ENCODE measurements around the gene MAPK4. TPM values are rescaled to one million over a fixed set of nuclear protein-coding genes. Genes with fewer than 3 reads are reported as not detected.

MAPK4 gene
- total RNA-seq, 1 donor from 2014 or later = 7.0 TPM

DNA sequence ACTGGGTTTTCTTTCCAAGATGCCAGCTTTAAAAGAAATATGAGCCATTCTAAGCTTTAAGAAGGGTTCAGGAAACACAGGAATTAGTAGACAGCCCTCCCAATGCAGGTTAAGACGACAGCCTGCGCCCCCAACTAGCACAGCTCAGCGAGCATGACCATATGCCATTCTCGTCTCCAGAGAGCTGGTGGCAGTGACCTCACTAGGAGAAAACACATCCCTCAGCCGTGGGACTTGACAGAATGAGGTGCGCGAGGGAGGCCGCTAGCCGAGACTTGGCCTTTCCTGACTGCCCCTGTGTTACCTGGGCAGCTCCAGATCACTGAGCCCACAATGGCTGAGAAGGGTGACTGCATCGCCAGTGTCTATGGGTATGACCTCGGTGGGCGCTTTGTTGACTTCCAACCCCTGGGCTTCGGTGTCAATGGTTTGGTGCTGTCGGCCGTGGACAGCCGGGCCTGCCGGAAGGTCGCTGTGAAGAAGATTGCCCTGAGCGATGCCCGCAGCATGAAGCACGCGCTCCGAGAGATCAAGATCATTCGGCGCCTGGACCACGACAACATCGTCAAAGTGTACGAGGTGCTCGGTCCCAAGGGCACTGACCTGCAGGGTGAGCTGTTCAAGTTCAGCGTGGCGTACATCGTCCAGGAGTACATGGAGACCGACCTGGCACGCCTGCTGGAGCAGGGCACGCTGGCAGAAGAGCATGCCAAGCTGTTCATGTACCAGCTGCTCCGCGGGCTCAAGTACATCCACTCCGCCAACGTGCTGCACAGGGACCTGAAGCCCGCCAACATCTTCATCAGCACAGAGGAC is 103.9 kb downstream of the MAPK4 start:
- no peaks in the 10 kb centered on the region for H3K9me3 ChIP-seq
- ATAC-seq (no peak), DNase-seq (no peak)
- H3K4me1 ChIP-seq = no peaks in the 10 kb centered on the region
- no peak overlapping the region for H3K4me3 ChIP-seq
- TF ChIP-seq, protein P1, sequence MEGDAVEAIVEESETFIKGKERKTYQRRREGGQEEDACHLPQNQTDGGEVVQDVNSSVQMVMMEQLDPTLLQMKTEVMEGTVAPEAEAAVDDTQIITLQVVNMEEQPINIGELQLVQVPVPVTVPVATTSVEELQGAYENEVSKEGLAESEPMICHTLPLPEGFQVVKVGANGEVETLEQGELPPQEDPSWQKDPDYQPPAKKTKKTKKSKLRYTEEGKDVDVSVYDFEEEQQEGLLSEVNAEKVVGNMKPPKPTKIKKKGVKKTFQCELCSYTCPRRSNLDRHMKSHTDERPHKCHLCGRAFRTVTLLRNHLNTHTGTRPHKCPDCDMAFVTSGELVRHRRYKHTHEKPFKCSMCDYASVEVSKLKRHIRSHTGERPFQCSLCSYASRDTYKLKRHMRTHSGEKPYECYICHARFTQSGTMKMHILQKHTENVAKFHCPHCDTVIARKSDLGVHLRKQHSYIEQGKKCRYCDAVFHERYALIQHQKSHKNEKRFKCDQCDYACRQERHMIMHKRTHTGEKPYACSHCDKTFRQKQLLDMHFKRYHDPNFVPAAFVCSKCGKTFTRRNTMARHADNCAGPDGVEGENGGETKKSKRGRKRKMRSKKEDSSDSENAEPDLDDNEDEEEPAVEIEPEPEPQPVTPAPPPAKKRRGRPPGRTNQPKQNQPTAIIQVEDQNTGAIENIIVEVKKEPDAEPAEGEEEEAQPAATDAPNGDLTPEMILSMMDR (IDR thresholded peaks at IDR 0.05) = no peak
- intact Hi-C loops (cut with DNase I) = no loop called here
- H3K36me3 ChIP-seq = no peaks in the 10 kb centered on the region
- no peak overlapping the region for H3K27ac ChIP-seq
- no peaks in the 10 kb centered on the region for H3K27me3 ChIP-seq

DNA sequence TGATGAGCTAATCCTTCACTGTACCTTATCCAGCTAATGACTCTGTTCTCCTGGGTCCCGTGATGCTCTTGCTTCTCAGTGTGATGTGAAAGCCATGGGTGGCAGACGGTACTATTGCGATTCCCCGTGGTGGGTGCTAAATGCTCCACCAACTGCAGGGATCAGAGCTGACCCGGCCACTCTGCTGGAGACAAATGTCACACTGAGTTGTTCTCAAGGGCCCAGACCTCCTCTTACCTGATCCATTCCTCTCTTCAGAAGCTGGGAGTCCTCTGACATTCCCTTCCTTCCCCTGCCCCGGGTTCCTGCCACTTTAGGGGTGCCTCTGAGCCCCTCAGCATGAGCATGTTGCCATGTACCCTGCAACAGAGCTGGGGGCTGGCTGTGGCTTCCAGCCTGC is 105.1 kb downstream of the MAPK4 start:
- Histone ChIP-seq H3K9me3 (no peaks in the 10 kb centered on the region), H3K27ac (no peak overlapping the region), H3K27me3 (no peaks in the 10 kb centered on the region), H3K36me3 (no peaks in the 10 kb centered on the region), H3K4me3 (no peak overlapping the region), H3K4me1 (no peaks in the 10 kb centered on the region)
- DNase-seq (no peak), ATAC-seq (no peak)
- TF ChIP-seq, protein P1 (IDR thresholded peaks at IDR 0.05) = no peak
- intact Hi-C loops (cut with DNase I) = no loop called here

DNA sequence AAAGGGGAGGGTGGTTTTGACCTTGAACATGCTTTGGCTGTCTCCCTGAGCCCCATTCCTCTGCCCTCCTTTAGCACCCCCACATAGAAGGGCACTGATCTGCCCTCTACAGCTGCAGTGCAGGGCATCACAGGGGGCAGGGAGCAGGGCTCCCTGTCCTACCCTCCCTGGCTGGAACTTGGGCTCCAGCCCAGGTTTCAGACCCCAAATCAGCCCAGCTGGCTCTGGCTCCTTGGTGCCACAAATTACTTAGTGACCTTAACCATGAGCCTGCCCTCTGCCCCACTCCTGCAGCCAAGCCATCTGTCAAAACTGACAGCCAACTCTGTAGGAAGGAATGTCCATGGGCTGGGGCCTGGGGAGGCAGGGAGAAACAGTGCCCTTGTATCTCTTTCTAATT is 105.6 kb downstream of the MAPK4 start:
- no peaks in the 10 kb centered on the region for H3K27me3 ChIP-seq
- H3K9me3 ChIP-seq = no peaks in the 10 kb centered on the region
- intact Hi-C loops (cut with DNase I) = no loop called here
- no peak overlapping the region for H3K4me3 ChIP-seq
- H3K4me1 ChIP-seq = no peaks in the 10 kb centered on the region
- TF ChIP-seq, protein P1 (IDR thresholded peaks at IDR 0.05) = no peak
- ATAC-seq (no peak), DNase-seq (no peak)
- H3K36me3 ChIP-seq = no peaks in the 10 kb centered on the region
- no peak overlapping the region for H3K27ac ChIP-seq

DNA sequence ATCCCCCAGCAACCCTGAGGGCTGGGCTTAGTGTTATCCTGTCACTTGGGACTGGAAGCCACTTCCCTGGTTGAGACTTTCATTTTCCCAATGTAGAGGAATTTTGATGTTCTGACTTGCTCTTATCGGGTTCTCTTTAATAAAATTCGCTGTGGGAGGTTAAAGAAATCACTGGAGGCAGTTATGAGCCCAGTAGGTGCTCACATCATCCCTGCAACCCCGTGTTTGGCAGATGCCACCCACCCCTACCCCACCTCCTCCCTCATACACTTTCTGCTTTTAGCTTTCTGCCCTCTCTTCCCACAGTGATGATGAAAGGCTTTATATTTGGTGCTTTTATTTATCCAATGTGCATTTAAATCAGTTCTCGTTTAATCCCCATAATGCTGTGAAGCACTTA is 106.6 kb downstream of the MAPK4 start:
- Histone ChIP-seq H3K27me3 (no peaks in the 10 kb centered on the region), H3K27ac (no peak overlapping the region), H3K36me3 (no peaks in the 10 kb centered on the region), H3K4me3 (no peak overlapping the region), H3K9me3 (no peaks in the 10 kb centered on the region), H3K4me1 (no peaks in the 10 kb centered on the region)
- ATAC-seq = no peak
- intact Hi-C loops (cut with DNase I) = no loop called here
- TF ChIP-seq, protein P1 (IDR thresholded peaks at IDR 0.05) = no peak
- DNase-seq = no peak

DNA sequence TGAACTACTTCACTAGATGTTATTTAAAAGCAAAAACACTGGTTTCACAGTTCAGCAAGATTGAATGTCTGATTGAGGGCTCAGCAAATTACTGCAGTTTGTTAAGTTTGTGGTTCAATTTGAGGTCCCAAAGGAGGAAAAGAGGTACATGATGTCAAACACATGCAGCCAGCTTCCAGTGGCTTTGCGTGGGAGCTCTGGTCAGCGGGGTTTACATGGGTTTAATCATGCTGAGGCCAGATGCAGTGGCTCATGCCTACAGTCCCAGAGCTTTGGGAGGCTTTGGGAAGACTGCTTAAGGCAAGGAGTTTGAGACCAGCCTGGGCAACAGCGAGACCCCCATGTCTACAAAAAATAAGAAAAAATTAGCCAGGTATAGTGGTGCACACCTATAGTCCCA is 111.5 kb downstream of the MAPK4 start:
- no peaks in the 10 kb centered on the region for H3K9me3 ChIP-seq
- H3K4me3 ChIP-seq = no peak overlapping the region
- intact Hi-C loops (cut with DNase I) = no loop called here
- DNase-seq (no peak), ATAC-seq (no peak)
- no peaks in the 10 kb centered on the region for H3K36me3 ChIP-seq
- H3K4me1 ChIP-seq = no peaks in the 10 kb centered on the region
- TF ChIP-seq, protein P1 (IDR thresholded peaks at IDR 0.05) = no peak
- no peaks in the 10 kb centered on the region for H3K27me3 ChIP-seq
- H3K27ac ChIP-seq = no peak overlapping the region

Data from upper lobe of right lung (tissue), 1 donor.